ENCODE data around the gene TSPYL1. TPM values are rescaled to one million over a fixed set of nuclear protein-coding genes. Genes with fewer than 3 reads are reported as not detected.

The TSPYL1 gene
- total RNA-seq, 4 donors from 2014 or later = 38.2 to 68.8 (median 50.1) TPM

DNA sequence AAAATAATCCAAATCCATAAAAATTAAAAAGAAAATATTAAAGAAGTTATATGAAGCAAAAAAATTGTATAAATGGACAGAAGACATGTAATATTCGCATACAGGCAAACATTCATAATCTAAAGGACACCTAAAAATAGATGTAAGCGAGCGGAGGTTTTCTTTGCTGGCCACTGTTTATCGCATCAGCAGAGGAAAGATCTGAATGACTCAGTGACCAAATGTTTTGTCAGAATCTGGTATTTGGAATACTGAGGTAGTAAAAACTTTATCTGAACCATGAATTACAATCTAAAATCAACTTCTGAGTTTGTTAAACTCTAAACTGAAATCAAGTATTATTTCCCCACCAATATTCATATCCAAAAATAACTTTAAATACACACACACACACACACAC lies 33.6 kb downstream of the TSPYL1 start:
- TF ChIP-seq, protein P1, sequence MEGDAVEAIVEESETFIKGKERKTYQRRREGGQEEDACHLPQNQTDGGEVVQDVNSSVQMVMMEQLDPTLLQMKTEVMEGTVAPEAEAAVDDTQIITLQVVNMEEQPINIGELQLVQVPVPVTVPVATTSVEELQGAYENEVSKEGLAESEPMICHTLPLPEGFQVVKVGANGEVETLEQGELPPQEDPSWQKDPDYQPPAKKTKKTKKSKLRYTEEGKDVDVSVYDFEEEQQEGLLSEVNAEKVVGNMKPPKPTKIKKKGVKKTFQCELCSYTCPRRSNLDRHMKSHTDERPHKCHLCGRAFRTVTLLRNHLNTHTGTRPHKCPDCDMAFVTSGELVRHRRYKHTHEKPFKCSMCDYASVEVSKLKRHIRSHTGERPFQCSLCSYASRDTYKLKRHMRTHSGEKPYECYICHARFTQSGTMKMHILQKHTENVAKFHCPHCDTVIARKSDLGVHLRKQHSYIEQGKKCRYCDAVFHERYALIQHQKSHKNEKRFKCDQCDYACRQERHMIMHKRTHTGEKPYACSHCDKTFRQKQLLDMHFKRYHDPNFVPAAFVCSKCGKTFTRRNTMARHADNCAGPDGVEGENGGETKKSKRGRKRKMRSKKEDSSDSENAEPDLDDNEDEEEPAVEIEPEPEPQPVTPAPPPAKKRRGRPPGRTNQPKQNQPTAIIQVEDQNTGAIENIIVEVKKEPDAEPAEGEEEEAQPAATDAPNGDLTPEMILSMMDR (IDR thresholded peaks at IDR 0.05; ENCODE audit: low read depth) = no peak

DNA sequence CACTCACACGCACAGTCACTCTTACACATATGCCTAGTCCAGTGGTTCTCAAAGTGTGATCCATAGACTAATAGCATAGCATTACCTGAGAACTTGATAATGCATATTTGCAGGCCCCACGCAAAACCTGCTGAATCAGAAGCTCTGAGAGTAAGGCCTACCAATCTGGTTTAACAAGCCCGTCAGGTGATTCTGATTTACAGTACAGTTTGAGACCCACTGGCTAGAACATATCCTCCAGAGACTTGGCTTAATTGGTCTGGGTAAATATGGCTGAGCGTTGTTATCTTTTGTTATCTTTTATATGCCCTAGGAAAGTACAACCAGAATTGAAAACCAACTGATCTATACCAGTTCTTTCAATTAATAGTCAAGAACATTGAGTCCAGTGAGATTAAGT lies 35.4 kb downstream of the TSPYL1 start:
- TF ChIP-seq, protein P1 (IDR thresholded peaks at IDR 0.05; ENCODE audit: low read depth) = no peak

DNA sequence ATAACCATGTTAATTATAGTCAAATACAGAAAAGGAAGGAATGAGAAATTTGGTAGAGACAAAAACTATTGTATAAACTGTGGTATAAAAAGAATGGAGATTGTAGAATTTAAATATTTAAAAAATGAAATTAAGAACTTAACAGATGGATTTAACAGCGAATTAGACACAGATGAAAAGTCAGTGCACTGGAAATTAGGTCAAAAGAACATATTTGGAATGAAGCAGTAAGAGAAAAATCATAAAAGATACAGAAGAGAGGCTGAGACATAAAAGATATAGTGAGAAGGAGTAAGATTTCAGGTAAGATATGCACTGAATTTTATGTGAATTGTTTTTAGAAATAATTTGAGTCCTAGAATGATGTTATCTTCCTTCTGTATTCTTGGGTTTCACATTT lies 39.9 kb downstream of the TSPYL1 start:
- TF ChIP-seq, protein P1 (IDR thresholded peaks at IDR 0.05; ENCODE audit: low read depth) = no peak

DNA sequence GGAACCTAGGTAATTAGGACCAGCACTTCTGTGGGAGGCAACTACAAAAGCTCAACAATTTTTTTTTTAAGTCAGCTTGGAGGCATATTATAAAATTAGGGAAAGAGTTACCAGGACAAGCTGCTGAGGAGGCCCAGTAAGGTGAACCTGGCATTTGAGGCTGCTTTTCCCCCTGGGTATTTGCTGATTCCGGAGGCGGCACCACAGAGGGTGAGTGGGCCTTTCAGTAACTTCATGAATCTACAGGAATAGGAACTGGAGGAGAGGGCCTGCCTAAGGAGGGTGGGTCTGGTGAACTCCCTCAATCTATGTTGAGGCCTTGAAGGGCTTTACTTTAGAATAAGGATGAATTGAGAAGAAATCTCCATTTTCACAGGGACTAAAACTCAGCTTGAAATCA lies 40.5 kb downstream of the TSPYL1 start:
- TF ChIP-seq, protein P1 (IDR thresholded peaks at IDR 0.05; ENCODE audit: low read depth) = no peak

DNA sequence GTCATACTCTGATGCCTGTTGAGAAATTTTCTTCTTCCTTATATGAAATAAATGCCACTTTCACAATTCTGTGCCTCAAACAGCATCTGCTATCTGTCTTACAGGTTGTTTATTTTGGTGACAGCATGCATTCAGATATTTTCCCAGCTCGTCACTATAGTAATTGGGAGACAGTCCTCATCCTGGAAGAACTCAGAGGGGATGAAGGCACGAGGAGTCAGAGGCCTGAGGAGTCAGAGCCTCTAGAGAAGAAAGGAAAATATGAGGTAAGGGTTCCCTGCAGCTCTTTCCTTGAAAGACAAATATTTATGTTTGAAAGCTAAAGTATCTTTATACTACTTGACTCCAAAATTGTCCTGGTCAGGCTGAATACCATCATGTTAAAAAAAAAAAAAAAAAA lies 41.6 kb downstream of the TSPYL1 start:
- TF ChIP-seq, protein P1 (IDR thresholded peaks at IDR 0.05; ENCODE audit: low read depth) = no peak

DNA sequence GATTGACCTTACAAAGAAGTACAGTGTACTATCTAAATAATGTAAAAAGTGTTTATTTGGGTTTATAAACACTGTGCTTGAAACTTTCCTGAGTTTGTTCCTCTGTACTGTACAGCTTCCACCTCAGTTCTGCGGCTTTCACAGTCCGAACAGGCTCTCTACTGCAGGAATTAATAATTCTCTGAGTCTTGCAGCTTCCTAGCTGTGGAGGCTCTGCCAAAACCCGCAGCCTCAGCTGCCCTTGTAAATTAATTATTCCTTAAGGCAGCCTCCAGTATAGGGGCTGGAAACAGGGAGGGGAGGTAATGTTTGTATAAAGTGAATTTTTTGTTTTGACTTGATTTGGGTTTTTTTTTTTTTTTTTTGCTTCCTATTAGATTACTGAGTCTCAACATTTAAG lies 45.0 kb downstream of the TSPYL1 start:
- TF ChIP-seq, protein P1 (IDR thresholded peaks at IDR 0.05; ENCODE audit: low read depth) = no peak

DNA sequence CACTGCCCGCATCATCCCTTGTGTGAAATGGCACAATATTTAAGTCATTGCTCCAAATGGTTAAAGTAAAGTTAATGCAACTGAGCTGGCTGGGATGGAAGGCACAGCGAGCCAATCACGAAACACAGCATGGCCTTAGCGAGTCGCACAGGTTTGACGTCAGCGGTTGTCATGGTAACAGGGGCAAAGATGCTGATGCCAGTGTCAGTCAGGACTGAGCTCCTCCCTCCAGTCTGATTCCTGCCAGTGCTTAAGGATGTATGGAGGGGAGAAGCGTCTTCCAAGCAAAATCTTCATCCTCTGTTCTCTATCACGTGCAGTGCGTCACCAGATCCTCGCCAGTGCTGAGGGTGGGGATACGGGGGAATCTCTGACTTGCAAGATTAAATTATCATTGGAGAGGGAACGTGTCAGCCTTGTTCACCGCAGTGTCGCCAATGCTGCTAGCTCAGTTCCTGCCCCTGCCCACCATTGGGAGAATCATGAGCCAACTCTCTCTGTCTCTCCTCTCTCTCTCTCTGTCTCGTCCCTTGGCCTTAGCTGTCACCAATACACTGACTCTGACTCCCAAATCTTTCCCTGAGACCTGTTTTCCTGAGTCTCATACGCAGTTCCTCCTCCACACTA lies 50.3 kb downstream of the TSPYL1 start:
- TF ChIP-seq, protein P1 (IDR thresholded peaks at IDR 0.05; ENCODE audit: low read depth) = no peak

Other genes with a start within 250 kb of the TSPYL1 start
- 1 to 10 TPM in 1 of 4 donors, under 1 TPM in 3; 0.44 to 1.3 (median 0.63) TPM for gene FRK, start 219.0 kb downstream of the TSPYL1 start, total RNA-seq
- gene NT5DC1, start 179.1 kb downstream of the TSPYL1 start, total RNA-seq = 10 to 100 TPM in 2 of 4 donors, 1 to 10 TPM in 2; 7.7 to 19.2 (median 11.0) TPM
- gene COL10A1, start 153.8 kb downstream of the TSPYL1 start, total RNA-seq = not detected
- gene TSPYL4, start 25.9 kb downstream of the TSPYL1 start, total RNA-seq = 1 to 10 TPM; 5.6 to 8.5 (median 8.3) TPM
- 100 to 1,000 TPM in 3 of 4 donors, 10 to 100 TPM in 1; 71.2 to 129 (median 119) TPM for gene DSE, start 91.0 kb upstream of the TSPYL1 start, total RNA-seq
- gene CALHM6, start 181.4 kb upstream of the TSPYL1 start, total RNA-seq = 1 to 10 TPM in 3 of 4 donors, under 1 TPM in 1; 0.65 to 9.2 (median 3.7) TPM
- gene CALHM5, start 231.7 kb upstream of the TSPYL1 start, total RNA-seq = 1 to 10 TPM; 2.3 to 3.3 (median 2.7) TPM